H1 (cell line): ENCODE results near the gene RRAD. TPM values are rescaled to one million over a fixed set of nuclear protein-coding genes. Genes with fewer than 3 reads are reported as not detected.
A peak's percentile ranks its signal among the peaks of the same experiment; 100 is the strongest.

Experiments used
- BACH1 ChIP-seq: IDR thresholded peaks from 2 replicates; pipeline ENCODE4 v1.6.1; 2012; ENCODE audit warnings: low read length, improper control_type of control experiment
- CHD1 ChIP-seq: IDR thresholded peaks from 2 replicates; pipeline ENCODE4 v1.6.1; 2012; ENCODE audit warnings: low read depth, low read length, improper control_type of control experiment
- CHD2 ChIP-seq: IDR thresholded peaks from 2 replicates; pipeline ENCODE4 v1.6.1; 2012; ENCODE audit warnings: low read length, improper control_type of control experiment
- CREB1 ChIP-seq: IDR thresholded peaks from 2 replicates; pipeline ENCODE4 v1.6.1; 2012; ENCODE audit warnings: inconsistent platforms
- GABPA ChIP-seq: IDR thresholded peaks from 2 replicates; pipeline ENCODE4 v1.6.1; 2011; ENCODE audit warnings: mild to moderate bottlenecking, low read length, moderate library complexity, borderline replicate concordance; ENCODE audit not compliant: insufficient read depth
- HDAC2 ChIP-seq, 2 experiments: fragments of 300-600 bp in 1 of 2; sonication (generic) in 1 of 2; IDR thresholded peaks; 2 replicates each; pipeline ENCODE4 v1.6.1; 2011 to 2012; ENCODE audit warnings: low read depth in 2 of 2, low read length in 2 of 2, mild to moderate bottlenecking in 2 of 2, moderate library complexity in 2 of 2, borderline replicate concordance in 1 of 2, inconsistent platforms in 1 of 2
- JUN ChIP-seq: IDR thresholded peaks from 2 replicates; pipeline ENCODE4 v1.6.1; 2011; ENCODE audit warnings: low read depth, mild to moderate bottlenecking, improper control_type of control experiment, low read length
- JUND ChIP-seq: IDR thresholded peaks from 2 replicates; pipeline ENCODE4 v1.6.1; 2011; ENCODE audit warnings: mild to moderate bottlenecking, improper control_type of control experiment, low read length
- KDM5A ChIP-seq: fragments of 200-600 bp; IDR thresholded peaks from 2 replicates; pipeline ENCODE4 v1.7.1; 2012; ENCODE audit warnings: mild to moderate bottlenecking, low read length, inconsistent platforms, mixed read lengths
- NANOG ChIP-seq: IDR thresholded peaks from 2 replicates; pipeline ENCODE4 v1.6.1; 2011; ENCODE audit warnings: low read length, low read depth, mild to moderate bottlenecking, inconsistent platforms; ENCODE audit not compliant: insufficient read depth, poor library complexity, severe bottlenecking
- PHF8 ChIP-seq: fragments of 200-600 bp; sonication (generic); conservative IDR thresholded peaks from 2 replicates; pipeline ENCODE4 v1.7.1; 2012; ENCODE audit warnings: low read depth, mild to moderate bottlenecking, inconsistent platforms, low read length, moderate library complexity
- RFX5 ChIP-seq: IDR thresholded peaks from 2 replicates; pipeline ENCODE4 v1.6.1; 2011; ENCODE audit warnings: low read depth, low read length, improper control_type of control experiment, borderline replicate concordance
- RNF2 ChIP-seq: fragments of 200-900, 300-1000 bp; sonication (generic); IDR thresholded peaks from 2 replicates; pipeline ENCODE4 v1.7.1; 2016; ENCODE audit warnings: borderline replicate concordance, low read depth, mild to moderate bottlenecking, antibody characterized with exemption, low read length; ENCODE audit not compliant: poor library complexity, severe bottlenecking; ENCODE audit errors: missing control alignments
- RXRA ChIP-seq: IDR thresholded peaks from 2 replicates; pipeline ENCODE4 v1.6.1; 2011; ENCODE audit warnings: low read depth, mild to moderate bottlenecking, low read length, moderate library complexity; ENCODE audit not compliant: insufficient read depth
- SIN3A ChIP-seq, 2 experiments: IDR thresholded peaks in 1 of 2; conservative IDR thresholded peaks in 1 of 2; 2 replicates each; pipeline ENCODE4 v1.6.1; 2011 to 2012; ENCODE audit warnings: low read length in 2 of 2, improper control_type of control experiment in 1 of 2, low read depth in 1 of 2, mild to moderate bottlenecking in 1 of 2
- SIRT6 ChIP-seq: IDR thresholded peaks from one replicate; pipeline ENCODE4 v1.7.1; 2012; ENCODE audit warnings: low read length, inconsistent platforms
- SP2 ChIP-seq: IDR thresholded peaks from 2 replicates; pipeline ENCODE4 v1.6.1; 2012; ENCODE audit warnings: mild to moderate bottlenecking, low read length, inconsistent platforms
- SP4 ChIP-seq: IDR thresholded peaks from 2 replicates; pipeline ENCODE4 v1.6.1; 2012; ENCODE audit warnings: low read length, inconsistent platforms
- TAF7 ChIP-seq: optimal IDR thresholded peaks from 2 replicates; pipeline ENCODE3; 2011; ENCODE audit warnings: low read depth, mild to moderate bottlenecking, inconsistent platforms, low read length, moderate library complexity, borderline replicate concordance
- TBP ChIP-seq: IDR thresholded peaks from 2 replicates; pipeline ENCODE4 v1.6.1; 2011; ENCODE audit warnings: low read depth, low read length, improper control_type of control experiment
- TCF12 ChIP-seq: IDR thresholded peaks from 2 replicates; pipeline ENCODE4 v1.6.1; 2011; ENCODE audit warnings: low read depth, mild to moderate bottlenecking, low read length
- polyA plus RNA-seq, 7 experiments: library from polyadenylated mRNA; depleted of rRNA in 3 of 7; stranded (reverse) in 5 of 7; unstranded in 2 of 7; fragments of >200 nt in 5 of 7; fragments of 200-250 nt in 2 of 7; gene quantifications; 1 replicate in 5 of 7; 2 replicates in 1 of 7; 4 replicates in 1 of 7; pipeline versions ENCODE4 v1.2.1 to v1.2.3, GENCODE V29; 2011 to 2013; ENCODE audit warnings: missing spikeins in 2 of 7, mixed read lengths in 2 of 7
- total RNA-seq: library from RNA; stranded (reverse); fragmentation: NEBNext Ultra II Directional; extraction: Animal tissue kit (Norgen Biotek cat#: 25700); gene quantifications from 2 replicates; pipeline ENCODE4 v1.2.1, GENCODE V29; 2021
- TF ChIP-seq, protein P1 (sequence below): IDR thresholded peaks from 2 replicates; pipeline ENCODE4 v1.6.1; 2011; ENCODE audit warnings: low read length, improper control_type of control experiment
- TF ChIP-seq, protein P2 (sequence below): IDR thresholded peaks from 2 replicates; pipeline ENCODE4 v1.6.1; 2012; ENCODE audit warnings: inconsistent platforms

The RRAD gene
- total and polyA plus RNA-seq, 2 of the 8 experiments (the other 6 are each of a cell fraction or from before 2014, with no cell fraction given) = 0.17 TPM; not detected in 1

DNA sequence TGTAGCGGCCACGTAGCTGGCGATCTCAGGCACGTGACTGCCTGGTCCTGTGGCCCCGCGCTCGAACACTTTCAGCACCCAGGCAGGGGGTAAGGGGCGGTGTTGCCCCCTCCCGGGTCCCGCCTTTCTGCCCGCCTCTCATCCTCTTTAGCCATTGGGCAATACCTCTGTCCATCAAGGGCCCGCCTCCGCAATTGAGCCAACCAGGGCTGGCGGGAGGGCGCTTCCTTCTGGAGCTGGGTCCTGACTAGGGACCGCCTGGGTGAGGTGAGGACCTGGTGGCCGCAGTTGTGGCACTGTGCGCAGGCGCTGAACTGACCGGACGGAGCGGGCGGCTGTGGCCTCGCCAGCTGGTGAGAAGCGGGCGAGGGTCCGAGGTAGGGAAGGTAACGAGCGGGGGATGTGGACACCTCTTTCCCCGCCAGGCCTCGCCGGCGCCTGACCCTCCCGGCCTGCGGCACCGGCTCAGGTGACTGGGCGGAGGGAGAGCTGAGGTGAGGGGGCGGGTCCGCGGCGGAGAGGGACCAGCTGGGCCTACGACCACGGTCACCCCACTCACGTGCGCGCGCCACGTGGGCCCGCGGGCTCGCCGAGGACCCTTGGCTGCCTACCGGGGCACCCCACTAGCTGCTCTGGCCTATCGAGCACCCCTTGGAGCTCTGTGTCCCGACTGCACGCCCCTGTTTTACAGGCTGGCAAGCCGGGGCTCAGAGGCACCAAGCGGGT lies 44.9 kb downstream of the RRAD start, which contains the start of gene PDP2 (continued):
- TF ChIP-seq, protein P1, sequence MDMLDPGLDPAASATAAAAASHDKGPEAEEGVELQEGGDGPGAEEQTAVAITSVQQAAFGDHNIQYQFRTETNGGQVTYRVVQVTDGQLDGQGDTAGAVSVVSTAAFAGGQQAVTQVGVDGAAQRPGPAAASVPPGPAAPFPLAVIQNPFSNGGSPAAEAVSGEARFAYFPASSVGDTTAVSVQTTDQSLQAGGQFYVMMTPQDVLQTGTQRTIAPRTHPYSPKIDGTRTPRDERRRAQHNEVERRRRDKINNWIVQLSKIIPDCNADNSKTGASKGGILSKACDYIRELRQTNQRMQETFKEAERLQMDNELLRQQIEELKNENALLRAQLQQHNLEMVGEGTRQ = peak; percentile 87
- TF ChIP-seq SIN3A (conservative IDR thresholded peaks at IDR 0.05 in 1 of 2, IDR thresholded peaks at IDR 0.05 in 1 of 2; ENCODE audit: low read depth in 1 of 2, low read length in 2 of 2) = peak; percentile 83 to 87; a peak in 3 of 4 replicates
- TF ChIP-seq GABPA = no peak
- no peak for TF ChIP-seq TCF12
- TF ChIP-seq NANOG = no peak
- peak; percentile 93 for TF ChIP-seq CHD2
- TF ChIP-seq PHF8 = peak; percentile 78
- TF ChIP-seq SP4 = no peak; the same call in 1 of the 2 replicates
- no peak for TF ChIP-seq RXRA
- TF ChIP-seq JUND = no peak
- no peak for TF ChIP-seq SIRT6
- TF ChIP-seq, protein P2, sequence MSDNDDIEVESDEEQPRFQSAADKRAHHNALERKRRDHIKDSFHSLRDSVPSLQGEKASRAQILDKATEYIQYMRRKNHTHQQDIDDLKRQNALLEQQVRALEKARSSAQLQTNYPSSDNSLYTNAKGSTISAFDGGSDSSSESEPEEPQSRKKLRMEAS = peak; percentile 96
- peak in 1 of 2 experiments; percentile 90; a peak in 2 of 4 replicates for TF ChIP-seq HDAC2 (IDR thresholded peaks at IDR 0.05; ENCODE audit: borderline replicate concordance in 1 of 2, low read depth in 2 of 2, low read length in 2 of 2)
- peak; percentile 85 for TF ChIP-seq SP2
- TF ChIP-seq CREB1 = 0 out of 2 replicates have a peak, but pooled peaks have one; percentile 16
- TF ChIP-seq KDM5A = no peak
- no peak for TF ChIP-seq CHD1
- no peak for TF ChIP-seq RFX5
- TF ChIP-seq TBP = peak; percentile 55; the same call in 1 of the 2 replicates
- TF ChIP-seq TAF7 = peak; percentile 25
- no peak for TF ChIP-seq RNF2
- peak; percentile 7; the same call in 1 of the 2 replicates for TF ChIP-seq BACH1
- no peak for TF ChIP-seq JUN
